Esophagus muscularis mucosa (tissue), 4 donors: ENCODE data around the gene FADS2. TPM values are rescaled to one million over a fixed set of nuclear protein-coding genes. Genes with fewer than 3 reads are reported as not detected.
A peak's percentile ranks its signal among the peaks of the same experiment; 100 is the strongest.

Source experiments
- DNase-seq: peaks from one replicate; pipeline ENCODE4 v3.0.0-alpha.2; 2017; ENCODE audit errors: extremely low spot score
- H3K27ac ChIP-seq, 4 donors: fragments of 200-600 bp; sonication (generic); replicated peaks in 1 of 4; 1 replicate in 3 of 4; 2 replicates in 1 of 4; pipeline ENCODE4 v1.5.1; 2016 to 2019; ENCODE audit warnings: mild to moderate bottlenecking in 1 of 4
- H3K27me3 ChIP-seq, 4 donors: fragments of 200-600 bp; sonication (generic); one replicate each; pipeline versions ENCODE4 v1.5.1 to v1.6.0; 2016 to 2019
- H3K36me3 ChIP-seq, 4 donors: fragments of 200-600 bp; sonication (generic); one replicate each; pipeline ENCODE4 v1.5.1; 2016 to 2019
- H3K4me1 ChIP-seq, 4 donors: fragments of 200-600 bp; sonication (generic); one replicate each; pipeline ENCODE4 v1.5.1; 2016 to 2019
- H3K4me3 ChIP-seq, 4 donors: fragments of 200-600 bp; sonication (generic); 1 replicate in 2 of 4; 2 replicates in 2 of 4; pipeline ENCODE4 v1.5.1; 2016 to 2019; ENCODE audit warnings: mild to moderate bottlenecking in 4 of 4, moderate library complexity in 1 of 4
- H3K9me3 ChIP-seq, 4 donors: fragments of 200-600 bp; sonication (generic); 1 replicate in 3 of 4; 2 replicates in 1 of 4; pipeline ENCODE4 v1.5.1; 2016 to 2019
- EP300 ChIP-seq: sonication (generic); formaldehyde crosslinking; IDR thresholded peaks from one replicate; pipeline ENCODE4 v1.6.1; 2017; ENCODE audit warnings: antibody characterized with exemption
- POLR2A ChIP-seq: fragments of 450-650 bp; IDR thresholded peaks from one replicate; pipeline ENCODE4 v1.6.1; 2017; ENCODE audit warnings: antibody characterized with exemption, moderate library complexity, mild to moderate bottlenecking, low read depth
- POLR2AphosphoS5 ChIP-seq, 2 donors: sonication (generic); formaldehyde crosslinking; IDR thresholded peaks; one replicate each; pipeline ENCODE4 v1.6.1; 2017; ENCODE audit warnings: antibody characterized with exemption in 2 of 2
- WGBS: methylation state at CpG from one replicate; pipeline ENCODE4 v1.1.5; 2018; 5-methylcytosine and 5-hydroxymethylcytosine counted together
- intact Hi-C: fragments of 100-400 bp; cut with DNase I; formaldehyde crosslinking; loops from one replicate; pipeline ENCODE4 v1.15.1; 2023
- total RNA-seq, 4 donors: library from RNA; depleted of rRNA; stranded (reverse); fragments of >200 nt; gene quantifications; one replicate each; pipeline versions ENCODE4 v1.1.0 to v1.2.1, GENCODE V29; 2016
- TF ChIP-seq, protein P1 (sequence below), 3 experiments: fragments of 200-600 bp in 2 of 3; fragments of 450-650 bp in 1 of 3; sonication (generic) in 2 of 3; IDR thresholded peaks; one replicate each; pipeline ENCODE4 v1.5.1; 2017 to 2019; ENCODE audit warnings: antibody characterized with exemption in 3 of 3, mild to moderate bottlenecking in 2 of 3, moderate library complexity in 1 of 3

Gene FADS2
- total RNA-seq, 4 donors from 2014 or later: 15.9 to 32.8 (median 28.0) TPM

DNA sequence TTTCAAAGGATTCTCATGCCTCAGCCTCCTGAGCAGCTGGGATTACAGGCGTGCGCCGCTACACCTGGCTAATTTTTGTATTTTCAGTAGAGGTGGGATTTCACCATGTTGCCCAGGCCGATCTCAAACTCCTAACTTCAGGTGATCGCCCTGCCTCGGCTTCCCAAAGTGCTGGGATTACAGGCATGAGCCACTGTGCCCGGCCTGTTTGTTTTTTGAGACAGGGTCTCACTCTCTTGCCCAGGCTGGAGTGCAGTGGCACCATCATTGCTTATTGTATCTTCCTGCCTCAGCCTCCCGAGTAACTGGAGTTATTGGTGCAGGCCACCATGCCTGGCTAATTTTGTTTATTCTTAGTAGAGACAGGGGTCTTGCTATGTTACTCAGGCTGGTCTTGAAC lies 8.1 kb downstream of the FADS2 start:
- peak overlapping the region in 1 of 4 donors; percentile 79 for H3K27ac ChIP-seq
- WGBS: 96% methylated on average over 8 of the region's 8 CpGs
- DNase-seq: no peak
- intact Hi-C loops: no loop called here
- H3K27me3 ChIP-seq: no peaks in the 10 kb centered on the region
- peaks cover 0 to 36% (median 16%) of the 10 kb centered on the region in 4 donors for H3K36me3 ChIP-seq
- no peak overlapping the region for H3K4me3 ChIP-seq
- no peaks in the 10 kb centered on the region for H3K9me3 ChIP-seq
- TF ChIP-seq POLR2A (no peak), EP300 (no peak), POLR2AphosphoS5 (IDR thresholded peaks at IDR 0.05) (no peak)
- TF ChIP-seq, protein P1, sequence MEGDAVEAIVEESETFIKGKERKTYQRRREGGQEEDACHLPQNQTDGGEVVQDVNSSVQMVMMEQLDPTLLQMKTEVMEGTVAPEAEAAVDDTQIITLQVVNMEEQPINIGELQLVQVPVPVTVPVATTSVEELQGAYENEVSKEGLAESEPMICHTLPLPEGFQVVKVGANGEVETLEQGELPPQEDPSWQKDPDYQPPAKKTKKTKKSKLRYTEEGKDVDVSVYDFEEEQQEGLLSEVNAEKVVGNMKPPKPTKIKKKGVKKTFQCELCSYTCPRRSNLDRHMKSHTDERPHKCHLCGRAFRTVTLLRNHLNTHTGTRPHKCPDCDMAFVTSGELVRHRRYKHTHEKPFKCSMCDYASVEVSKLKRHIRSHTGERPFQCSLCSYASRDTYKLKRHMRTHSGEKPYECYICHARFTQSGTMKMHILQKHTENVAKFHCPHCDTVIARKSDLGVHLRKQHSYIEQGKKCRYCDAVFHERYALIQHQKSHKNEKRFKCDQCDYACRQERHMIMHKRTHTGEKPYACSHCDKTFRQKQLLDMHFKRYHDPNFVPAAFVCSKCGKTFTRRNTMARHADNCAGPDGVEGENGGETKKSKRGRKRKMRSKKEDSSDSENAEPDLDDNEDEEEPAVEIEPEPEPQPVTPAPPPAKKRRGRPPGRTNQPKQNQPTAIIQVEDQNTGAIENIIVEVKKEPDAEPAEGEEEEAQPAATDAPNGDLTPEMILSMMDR (IDR thresholded peaks at IDR 0.05): no peak
- peaks cover 13 to 36% (median 26%) of the 10 kb centered on the region in 4 donors for H3K4me1 ChIP-seq

DNA sequence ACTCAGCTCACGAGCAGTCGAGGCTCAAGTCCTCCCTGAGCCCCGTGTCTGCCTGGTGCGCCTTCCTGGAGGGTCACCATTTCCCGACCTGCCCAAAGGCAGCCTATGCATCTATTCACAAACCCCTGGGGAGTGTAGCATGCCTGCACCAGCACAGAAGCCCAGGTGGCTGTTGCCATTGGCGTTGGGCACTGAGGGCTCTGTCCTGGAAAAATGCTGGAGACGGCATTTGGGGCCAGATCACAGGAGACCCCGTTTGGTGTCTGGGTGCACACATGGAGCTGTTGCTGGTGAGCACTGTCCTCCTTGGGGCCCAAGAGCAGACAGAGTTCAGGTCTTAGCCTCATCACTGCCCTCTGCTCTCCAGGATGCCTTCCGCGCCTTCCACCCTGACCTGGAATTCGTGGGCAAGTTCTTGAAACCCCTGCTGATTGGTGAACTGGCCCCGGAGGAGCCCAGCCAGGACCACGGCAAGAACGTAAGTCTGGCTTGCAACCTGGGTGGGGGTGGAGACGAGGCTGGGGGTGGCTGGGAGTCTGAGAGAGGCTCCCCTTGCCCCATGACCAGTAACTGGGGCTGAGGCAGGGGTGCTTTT lies 9.4 kb downstream of the FADS2 start:
- no peak for DNase-seq

DNA sequence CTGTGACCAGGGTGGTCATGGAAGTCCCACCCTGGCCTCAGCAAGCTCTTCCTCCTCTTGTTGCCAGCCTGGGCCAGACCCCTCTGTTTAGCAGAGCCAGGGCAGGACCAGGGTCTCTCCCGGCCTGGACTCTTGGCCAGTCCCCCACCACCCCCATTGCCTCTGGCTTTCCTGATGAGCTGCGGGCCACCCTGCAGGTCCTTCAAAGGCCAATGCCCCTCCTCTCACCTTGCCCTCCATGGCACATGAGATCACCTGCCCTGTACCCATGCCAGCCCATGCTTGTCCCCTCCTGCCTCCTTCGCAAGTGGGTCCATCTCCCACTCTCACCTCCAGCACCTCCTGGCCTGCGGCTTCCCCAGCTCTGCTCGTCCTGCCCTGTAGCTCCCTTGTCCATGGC lies 10.4 kb downstream of the FADS2 start:
- H3K36me3 ChIP-seq: peaks cover 0 to 59% (median 24%) of the 10 kb centered on the region in 4 donors
- no peaks in the 10 kb centered on the region for H3K27me3 ChIP-seq
- no peak overlapping the region for H3K4me3 ChIP-seq
- no peak overlapping the region for H3K27ac ChIP-seq
- TF ChIP-seq POLR2A (no peak), EP300 (no peak), POLR2AphosphoS5 (IDR thresholded peaks at IDR 0.05) (no peak)
- TF ChIP-seq, protein P1 (IDR thresholded peaks at IDR 0.05): no peak
- DNase-seq: no peak
- intact Hi-C loops: no loop called here
- 96% methylated on average over 5 of the region's 5 CpGs for WGBS
- peaks cover 13 to 25% (median 19%) of the 10 kb centered on the region in 4 donors for H3K4me1 ChIP-seq
- H3K9me3 ChIP-seq: no peaks in the 10 kb centered on the region

More for the DNA sequence above, 9.4 kb downstream of the FADS2 start:
- no peaks in the 10 kb centered on the region for H3K9me3 ChIP-seq
- intact Hi-C loops: no loop called here
- peaks cover 13 to 28% (median 20%) of the 10 kb centered on the region in 4 donors for H3K4me1 ChIP-seq
- TF ChIP-seq POLR2A: no peak
- TF ChIP-seq, protein P1 (IDR thresholded peaks at IDR 0.05): no peak
- TF ChIP-seq EP300: no peak
- TF ChIP-seq POLR2AphosphoS5 (IDR thresholded peaks at IDR 0.05): no peak
- peaks cover 0 to 49% (median 20%) of the 10 kb centered on the region in 4 donors for H3K36me3 ChIP-seq
- H3K27me3 ChIP-seq: no peaks in the 10 kb centered on the region
- 82% methylated on average over 9 of the region's 15 CpGs for WGBS
- no peak overlapping the region for H3K4me3 ChIP-seq
- H3K27ac ChIP-seq: no peak overlapping the region

DNA sequence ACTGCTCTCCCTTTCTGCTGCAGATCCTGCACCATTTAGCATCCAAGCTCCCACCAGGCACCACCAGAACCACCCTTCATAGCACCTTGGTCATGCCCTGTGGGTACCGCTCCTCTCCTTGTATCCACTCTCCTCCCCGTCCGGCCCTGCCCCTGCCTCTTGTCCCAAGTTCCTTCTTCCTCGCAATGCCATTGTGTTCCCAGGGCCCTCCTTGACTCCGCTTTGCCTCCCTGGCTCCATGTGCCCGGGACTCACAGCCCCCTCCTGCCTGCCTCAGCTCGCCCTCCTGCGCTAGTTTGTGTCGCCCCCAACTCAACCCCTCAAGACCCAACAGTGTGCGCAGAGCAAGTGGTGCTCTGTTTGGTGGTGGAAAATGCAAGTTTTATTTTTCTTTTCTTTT lies 10.8 kb downstream of the FADS2 start:
- Histone ChIP-seq H3K27me3 (no peaks in the 10 kb centered on the region), H3K9me3 (no peaks in the 10 kb centered on the region), H3K27ac (no peak overlapping the region), H3K36me3 (peaks cover 0 to 63% (median 25%) of the 10 kb centered on the region in 4 donors), H3K4me1 (peaks cover 13 to 21% (median 18%) of the 10 kb centered on the region in 4 donors), H3K4me3 (no peak overlapping the region)
- WGBS: 86% methylated on average over 10 of the region's 10 CpGs
- intact Hi-C loops: no loop called here
- DNase-seq: no peak
- TF ChIP-seq POLR2A (no peak), POLR2AphosphoS5 (IDR thresholded peaks at IDR 0.05) (no peak), EP300 (no peak)
- TF ChIP-seq, protein P1 (IDR thresholded peaks at IDR 0.05): no peak
